K562 (cell line): ENCODE results near the gene BCL2L12. TPM values are rescaled to one million over a fixed set of nuclear protein-coding genes. Genes with fewer than 3 reads are reported as not detected.

ENCODE experiments used
- ATAC-seq: fragments of 200-7000 bp; cut with Tn5 transposase; 3 replicates; pipeline ENCODE4 v1.9.1; 2020; ENCODE audit warnings: moderate library complexity
- BruUV-seq: library from RNA; stranded (reverse); fragments of 400-500 nt; replicated peaks from 2 replicates; lab custom pipeline; 2021; lab: Mats Ljungman, UMichigan
- CTCF ChIA-PET: fragments of 300-600 bp; formaldehyde crosslinking; extraction: SDS; loops from one replicate; lab custom pipeline; 2021; ENCODE audit warnings: low intra/inter-chr PET ratio; lab: Yijun Ruan, JAX
- POLR2A ChIA-PET: fragments of 300-600, 350-650 bp; sonication (Branson Sonifier 250); formaldehyde crosslinking; extraction: SDS; loops from one replicate; lab custom pipeline; 2021; ENCODE audit warnings: antibody characterized with exemption, inconsistent platforms; lab: Yijun Ruan, JAX
- DNase-seq, 4 experiments: peaks; one replicate each; pipeline versions ENCODE4 v3.0.0 to v3.0.0-alpha.2; 2011 to 2018; ENCODE audit warnings: low spot score in 3 of 4, mixed read lengths in 3 of 4; ENCODE audit errors: extremely low read depth in 1 of 4
- FAIRE-seq: peaks from 2 replicates; lab custom pipeline; 2011; peaks lifted over from hg19 to GRCh38; lab: Jason Lieb, UNC
- H2AFZ ChIP-seq: 2 replicates; pipeline ENCODE4 v1.6.0; 2011; ENCODE audit warnings: low read depth, low read length, control low read depth, inconsistent platforms
- H3K27ac ChIP-seq: fragments of 200-600 bp; 3 replicates; pipeline ENCODE4 v1.8.0; 2011; ENCODE audit warnings: low read depth, mild to moderate bottlenecking, control low read depth, inconsistent platforms, low read length, moderate library complexity, mixed read lengths; ENCODE audit errors: extremely low read depth
- H3K27me3 ChIP-seq, 2 experiments: fragments of 300-600 bp in 1 of 2; 2 replicates in 1 of 2; 3 replicates in 1 of 2; pipeline versions ENCODE4 v1.6.0 to v1.8.0; 2011; ENCODE audit warnings: inconsistent platforms in 2 of 2, low read length in 2 of 2, mild to moderate bottlenecking in 1 of 2, mixed read lengths in 1 of 2, moderate library complexity in 1 of 2; ENCODE audit not compliant: control insufficient read depth in 2 of 2, insufficient read depth in 2 of 2
- H3K36me3 ChIP-seq: fragments of 300-600 bp; 3 replicates; pipeline ENCODE4 v1.8.0; 2011; ENCODE audit warnings: mild to moderate bottlenecking, low read length, inconsistent platforms; ENCODE audit not compliant: control insufficient read depth, insufficient read depth
- H3K4me1 ChIP-seq, 2 experiments: fragments of 200-600 bp in 1 of 2; replicated peaks in 1 of 2; 2 replicates in 1 of 2; 3 replicates in 1 of 2; pipeline versions ENCODE4 v1.5.1 to v1.8.0; 2011; ENCODE audit warnings: inconsistent platforms in 2 of 2, low read length in 2 of 2, mild to moderate bottlenecking in 1 of 2, mixed read lengths in 1 of 2, moderate library complexity in 1 of 2; ENCODE audit not compliant: control insufficient read depth in 2 of 2, insufficient read depth in 2 of 2
- H3K4me2 ChIP-seq: 2 replicates; pipeline ENCODE4 v1.6.1; 2011; ENCODE audit warnings: low read length, control low read depth, inconsistent platforms, mixed read lengths; ENCODE audit not compliant: insufficient read depth
- H3K4me3 ChIP-seq: fragments of 200-600 bp; sonication (generic), shearing (Covaris generic); 2 replicates; pipeline ENCODE4 v1.5.1; 2016; ENCODE audit warnings: control low read depth, inconsistent platforms
- H3K79me2 ChIP-seq: fragments of 200-600 bp; 3 replicates; pipeline ENCODE4 v1.8.0; 2011; ENCODE audit warnings: low read length, inconsistent platforms; ENCODE audit not compliant: control insufficient read depth, insufficient read depth
- H3K9ac ChIP-seq, 2 experiments: 2 replicates each; pipeline versions ENCODE4 v1.6.0 to v1.6.1; 2011; ENCODE audit warnings: low read depth in 2 of 2, low read length in 2 of 2, control low read depth in 1 of 2, inconsistent platforms in 1 of 2, mild to moderate bottlenecking in 1 of 2, mixed read lengths in 1 of 2; ENCODE audit not compliant: insufficient read depth in 1 of 2
- H3K9me1 ChIP-seq: one replicate; pipeline ENCODE4 v1.6.0; 2011; ENCODE audit warnings: inconsistent platforms, mild to moderate bottlenecking, low read length, moderate library complexity; ENCODE audit not compliant: control insufficient read depth, insufficient read depth
- H3K9me3 ChIP-seq: replicated peaks from 2 replicates; pipeline ENCODE4 v1.5.1; 2011; ENCODE audit warnings: low read depth, low read length, inconsistent platforms; ENCODE audit not compliant: control insufficient read depth, insufficient read depth
- H4K20me1 ChIP-seq: replicated peaks from 2 replicates; pipeline ENCODE4 v1.6.1; 2011; ENCODE audit warnings: low read length, inconsistent platforms, mixed read lengths; ENCODE audit not compliant: control insufficient read depth, insufficient read depth
- ARID1B ChIP-seq: fragments of 450-650 bp; IDR thresholded peaks from 2 replicates; pipeline ENCODE4 v1.6.1; 2016; ENCODE audit warnings: antibody characterized with exemption, mild to moderate bottlenecking, inconsistent platforms
- ATF3 ChIP-seq, 2 experiments: fragments of 450-650 bp in 1 of 2; sonication (generic) in 1 of 2; formaldehyde crosslinking in 1 of 2; IDR thresholded peaks in 1 of 2; conservative IDR thresholded peaks in 1 of 2; 2 replicates each; pipeline versions ENCODE4 v1.6.1 to v1.8.1; 2016 to 2023; ENCODE audit warnings: mild to moderate bottlenecking in 2 of 2, moderate library complexity in 2 of 2, inconsistent platforms in 1 of 2, missing genetic modification reagents in 1 of 2
- CBFA2T3 ChIP-seq: fragments of 450-650 bp; IDR thresholded peaks from 2 replicates; pipeline ENCODE4 v1.6.1; 2017
- CBX3 ChIP-seq, 2 experiments: IDR thresholded peaks; 1 replicate in 1 of 2; 2 replicates in 1 of 2; pipeline ENCODE4 v1.6.1; 2012; ENCODE audit warnings: inconsistent platforms in 2 of 2, low read length in 2 of 2, borderline replicate concordance in 1 of 2, control low read depth in 1 of 2
- FOSL1 ChIP-seq: fragments of 200-800 bp; sonication (Bioruptor generic); conservative IDR thresholded peaks from 2 replicates; pipeline ENCODE4 v1.6.1; 2016; ENCODE audit warnings: missing genetic modification characterization, missing compliant biosample characterization
- GTF2E2 ChIP-seq: fragments of 200-800 bp; sonication (Bioruptor generic); IDR thresholded peaks from 2 replicates; pipeline ENCODE4 v1.6.1; 2016; ENCODE audit warnings: missing genetic modification characterization, missing compliant biosample characterization
- HDAC2 ChIP-seq: fragments of 450-650 bp; IDR thresholded peaks from 2 replicates; pipeline ENCODE4 v1.6.1; 2016; ENCODE audit warnings: mild to moderate bottlenecking
- HIVEP1 ChIP-seq: fragments of 250-450 bp; sonication (Bioruptor Pico); IDR thresholded peaks from 2 replicates; pipeline ENCODE4 v1.4.0; 2020; ENCODE audit warnings: mild to moderate bottlenecking
- KLF10 ChIP-seq: fragments of 250-450 bp; sonication (Bioruptor Pico); IDR thresholded peaks from 2 replicates; pipeline ENCODE4 v1.6.1; 2021; ENCODE audit warnings: matching md5 sums
- MAX ChIP-seq: sonication (generic); formaldehyde crosslinking; IDR thresholded peaks from 2 replicates; pipeline ENCODE4 v1.9.0; 2022; ENCODE audit warnings: mild to moderate bottlenecking, missing genetic modification reagents
- MEIS2 ChIP-seq: fragments of 450-650 bp; IDR thresholded peaks from 2 replicates; pipeline ENCODE4 v1.6.1; 2014; ENCODE audit warnings: mild to moderate bottlenecking; ENCODE audit not compliant: partially characterized antibody
- RBFOX2 ChIP-seq: fragments of 200-400 bp; formaldehyde crosslinking; IDR thresholded peaks from 2 replicates; pipeline ENCODE4 v1.6.1; 2017; ENCODE audit warnings: low read depth, mild to moderate bottlenecking, low read length, moderate library complexity
- SMARCA4 ChIP-seq: fragments of 450-650 bp; IDR thresholded peaks from 2 replicates; pipeline ENCODE4 v1.6.1; 2016
- ZNF121 ChIP-seq: sonication (generic); formaldehyde crosslinking; conservative IDR thresholded peaks from 2 replicates; pipeline ENCODE4 v1.8.0; 2022; ENCODE audit warnings: missing genetic modification reagents
- ZNF592 ChIP-seq: fragments of 450-650 bp; IDR thresholded peaks from 2 replicates; pipeline ENCODE4 v1.6.1; 2017; ENCODE audit warnings: antibody characterized with exemption, mild to moderate bottlenecking
- ZNF668 ChIP-seq: fragments of 250-450 bp; sonication (Bioruptor Pico); IDR thresholded peaks from 2 replicates; pipeline ENCODE4 v1.8.0; 2022; ENCODE audit warnings: mild to moderate bottlenecking, inconsistent platforms
- ZNF696 ChIP-seq: fragments of 250-450 bp; sonication (Bioruptor Pico); conservative IDR thresholded peaks from 2 replicates; pipeline ENCODE4 v1.4.0; 2020; ENCODE audit warnings: mild to moderate bottlenecking, moderate library complexity
- WGBS: fragments of 100-300 bp; shearing (Covaris generic); methylation state at CpG from one replicate; pipeline ENCODE4 v1.1.6; 2016; ENCODE audit warnings: low coverage, mixed read lengths; ENCODE audit not compliant: insufficient coverage; ENCODE audit errors: missing lambda C conversion rate; 5-methylcytosine and 5-hydroxymethylcytosine counted together
- in situ Hi-C: fragments of 300-500 bp; cut with MboI; formaldehyde crosslinking; loops from 4 replicates; pipeline ENCODE4 v1.15.0; 2018; ENCODE audit warnings: inconsistent platforms, mixed read lengths
- intact Hi-C: fragments of 100-400 bp; cut with micrococcal nuclease; formaldehyde crosslinking; loops from 2 replicates; pipeline ENCODE4 v1.14.2; 2022
- polyA plus RNA-seq, 8 experiments: library from polyadenylated mRNA; depleted of rRNA in 4 of 8; stranded (reverse) in 5 of 8; unstranded in 3 of 8; fragments of >200 nt; fragmentation: Nextera tagmentation in 2 of 8; fragmentation: Illumina TruSeq in 1 of 8; extraction: Ambion mirVana in 2 of 8; extraction: Trizol in 1 of 8; gene quantifications; 2 replicates each; pipeline versions ENCODE4 v1.2.1 to v1.2.3, GENCODE V29; 2011 to 2014; ENCODE audit warnings: inconsistent platforms in 1 of 8, missing spikeins in 1 of 8
- total RNA-seq, 7 experiments: library from RNA; depleted of rRNA in 6 of 7; stranded (reverse); fragments of >200 nt in 6 of 7; fragmentation: Illumina TruSeq in 2 of 7; extraction: Trizol in 2 of 7; gene quantifications; 2 replicates each; pipeline versions ENCODE4 v1.2.1 to v1.2.3, GENCODE V29; 2011 to 2021; ENCODE audit warnings: low replicate concordance in 1 of 7

BCL2L12 gene
- total and polyA plus RNA-seq, 9 of the 15 experiments (the other 6 are each of a cell fraction or from before 2014, with no cell fraction given), result 7.4 to 263 (median 81.2) TPM

- BruUV-seq, result no TSS peak
- H3K4me2 ChIP-seq, result peak overlapping the region; percentile 34; the same call in 1 of the 2 replicates
- no peaks in the 10 kb centered on the region for H3K9me3 ChIP-seq
- ChIA-PET CTCF (no interaction called here), POLR2A (no interaction called here)
- H4K20me1 ChIP-seq, result no peaks in the 10 kb centered on the region
- no peaks in the 10 kb centered on the region for H3K79me2 ChIP-seq
- peak overlapping the region; percentile 16 to 37; a peak in 2 of 4 replicates for H3K9ac ChIP-seq
- H3K27me3 ChIP-seq, result no peaks in the 10 kb centered on the region
- in situ Hi-C loops (no loop called here), intact Hi-C loops (loop anchor here (10.0 kb wide), 1 partner anchor 164 kb away; the partner anchor contains the start of genes AKT1S1 and TBC1D17)
- H3K4me1 ChIP-seq, result peaks cover 13 to 36% of the 10 kb centered on the region in 2 experiments; a peak in 4 of 5 replicates
- ATAC-seq (no peak), FAIRE-seq (peak; percentile 77), DNase-seq (peak; percentile 47 to 81 (median 51))
- peak overlapping the region; percentile 99 for H2AFZ ChIP-seq
- no peaks in the 10 kb centered on the region for H3K36me3 ChIP-seq
- peak overlapping the region; percentile 72 for H3K27ac ChIP-seq
- 54% methylated on average over 17 of the region's 20 CpGs for WGBS
- H3K9me1 ChIP-seq, result no peaks in the 10 kb centered on the region
- no peak overlapping the region for H3K4me3 ChIP-seq
- peak; percentile 43; the same call in 1 of the 2 replicates for TF ChIP-seq ARID1B
- 0 out of 2 replicates have a peak, but pooled peaks have one; percentile 35 for TF ChIP-seq GTF2E2
- peak; percentile 34 for TF ChIP-seq CBFA2T3
- TF ChIP-seq MAX (CRISPR knock-in tag), result peak; percentile 13; the same call in 1 of the 2 replicates
- TF ChIP-seq ZNF121, result no peak
- TF ChIP-seq ZNF696, result no peak
- 0 out of 2 replicates have a peak, but pooled peaks have one; percentile 18 for TF ChIP-seq FOSL1 (tag)
- no peak for TF ChIP-seq ZNF668 (CRISPR knock-in tag)
- TF ChIP-seq KLF10, result no peak
- no peak for TF ChIP-seq HIVEP1
- peak; percentile 34 for TF ChIP-seq MEIS2
- TF ChIP-seq CBX3 (IDR thresholded peaks at IDR 0.05; ENCODE audit: borderline replicate concordance in 1 of 2, low read length in 2 of 2), result 0 out of 3 replicates have a peak, but pooled peaks of 1 of the 2 experiments have one; percentile 38
- TF ChIP-seq SMARCA4, result 0 out of 2 replicates have a peak, but pooled peaks have one; percentile 12
- 0 out of 2 replicates have a peak, but pooled peaks have one; percentile 20 for TF ChIP-seq RBFOX2
- TF ChIP-seq ATF3 (IDR thresholded peaks at IDR 0.05), result peak; percentile 56
- TF ChIP-seq ATF3 (CRISPR knock-in tag; conservative IDR thresholded peaks at IDR 0.05), result no peak
- peak; percentile 91 for TF ChIP-seq ZNF592
- no peak for TF ChIP-seq HDAC2
These were observed 44.7 kb downstream of the BCL2L12 start for GRCh38 chr19:49710372-49710951.
